ENCODE data around the gene LAMA2. TPM values are rescaled to one million over a fixed set of nuclear protein-coding genes. Genes with fewer than 3 reads are reported as not detected.

Gene LAMA2
- total and polyA plus RNA-seq, 2 of the 8 experiments (the other 6 are each of a cell fraction or from before 2014, with no cell fraction given): 1.3 to 3.8 TPM

- TF ChIP-seq TAF7 (optimal IDR thresholded peaks at IDR 0.05; ENCODE audit: borderline replicate concordance, low read depth, low read length) (no peak), BRCA1 (IDR thresholded peaks at IDR 0.05; ENCODE audit: low read depth, low read length) (no peak)
Measured at GRCh38 chr6:129089357-129089756, 206.4 kb downstream of the LAMA2 start (continued).
